AG04449 (cell line): ENCODE measurements around the gene POLE.

Experiments
- CTCF ChIA-PET: fragments of 350-600 bp; formaldehyde crosslinking; extraction: SDS; loops from one replicate; lab custom pipeline; 2021; ENCODE audit warnings: antibody characterized with exemption; lab: Yijun Ruan, JAX
- POLR2A ChIA-PET: fragments of 400-600, 350-600 bp; formaldehyde crosslinking; extraction: SDS; loops from one replicate; lab custom pipeline; 2020; ENCODE audit warnings: antibody characterized with exemption, inconsistent platforms; lab: Yijun Ruan, JAX
- DNase-seq: peaks from one replicate; pipeline ENCODE4 v3.0.0-alpha.2; 2010; ENCODE audit warnings: low read depth, low spot score
- H3K4me3 ChIP-seq: 2 replicates; pipeline ENCODE4 v1.5.1; 2011; ENCODE audit warnings: low read depth, mild to moderate bottlenecking, control low read depth, low read length
- TF ChIP-seq, protein P1 (sequence below): IDR thresholded peaks from one replicate; pipeline ENCODE4 v1.5.1; 2011; ENCODE audit warnings: mild to moderate bottlenecking, moderate library complexity, low read length, control low read depth, inconsistent platforms; ENCODE audit not compliant: insufficient read depth; ENCODE audit errors: missing control alignments

The POLE gene

DNA sequence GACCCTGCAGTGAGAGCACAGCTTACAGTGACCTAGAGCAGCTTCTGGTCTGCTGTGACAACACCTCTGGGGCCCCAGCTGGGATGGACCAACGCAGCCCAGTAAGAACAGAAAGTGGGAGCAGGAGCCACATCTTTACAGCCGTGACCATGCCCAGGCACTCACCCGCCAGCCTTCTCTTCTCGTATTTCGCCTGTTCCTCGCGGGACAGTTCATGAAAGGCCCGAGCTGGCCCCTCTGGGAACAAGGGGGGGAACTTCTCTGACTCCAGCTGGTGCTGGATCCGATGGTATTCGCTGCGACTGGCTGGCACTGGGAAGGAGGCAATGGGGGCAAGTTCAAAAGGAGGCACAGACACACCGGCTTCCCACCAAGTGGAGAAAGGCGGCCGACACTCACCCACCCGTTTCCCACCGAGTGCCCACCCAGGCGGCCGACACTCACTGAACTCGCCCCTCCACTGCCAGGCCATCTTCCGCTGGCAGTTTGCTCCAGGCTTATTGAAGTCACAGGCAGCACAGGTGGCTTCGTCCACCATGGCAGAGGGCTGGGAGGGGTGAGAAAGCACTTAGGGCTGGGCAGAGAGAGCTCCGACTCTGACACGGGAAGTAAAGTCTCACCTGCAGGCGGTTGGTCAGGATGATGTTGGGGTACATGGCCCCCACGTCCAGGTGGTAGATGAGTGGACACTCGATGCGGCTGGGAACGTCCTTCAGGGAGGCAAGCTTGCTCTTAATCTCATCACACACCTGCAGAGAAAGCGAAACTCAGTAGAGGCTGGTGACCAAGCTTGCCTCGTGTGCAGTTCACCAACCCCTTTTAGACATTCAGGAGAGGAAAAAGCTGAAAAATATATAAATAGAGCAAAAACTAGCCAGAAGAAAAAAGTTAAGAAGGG is 18.7 kb downstream of the POLE start:
- no peak for DNase-seq
- TF ChIP-seq, protein P1, sequence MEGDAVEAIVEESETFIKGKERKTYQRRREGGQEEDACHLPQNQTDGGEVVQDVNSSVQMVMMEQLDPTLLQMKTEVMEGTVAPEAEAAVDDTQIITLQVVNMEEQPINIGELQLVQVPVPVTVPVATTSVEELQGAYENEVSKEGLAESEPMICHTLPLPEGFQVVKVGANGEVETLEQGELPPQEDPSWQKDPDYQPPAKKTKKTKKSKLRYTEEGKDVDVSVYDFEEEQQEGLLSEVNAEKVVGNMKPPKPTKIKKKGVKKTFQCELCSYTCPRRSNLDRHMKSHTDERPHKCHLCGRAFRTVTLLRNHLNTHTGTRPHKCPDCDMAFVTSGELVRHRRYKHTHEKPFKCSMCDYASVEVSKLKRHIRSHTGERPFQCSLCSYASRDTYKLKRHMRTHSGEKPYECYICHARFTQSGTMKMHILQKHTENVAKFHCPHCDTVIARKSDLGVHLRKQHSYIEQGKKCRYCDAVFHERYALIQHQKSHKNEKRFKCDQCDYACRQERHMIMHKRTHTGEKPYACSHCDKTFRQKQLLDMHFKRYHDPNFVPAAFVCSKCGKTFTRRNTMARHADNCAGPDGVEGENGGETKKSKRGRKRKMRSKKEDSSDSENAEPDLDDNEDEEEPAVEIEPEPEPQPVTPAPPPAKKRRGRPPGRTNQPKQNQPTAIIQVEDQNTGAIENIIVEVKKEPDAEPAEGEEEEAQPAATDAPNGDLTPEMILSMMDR, result no peak
- H3K4me3 ChIP-seq, result no peak overlapping the region
- ChIA-PET CTCF (no interaction called here), POLR2A (no interaction called here)

GRCh38 chr12:132665794-132666193 is 21.3 kb downstream of the POLE start:
- no peak overlapping the region for H3K4me3 ChIP-seq
- DNase-seq, result no peak
- ChIA-PET POLR2A (no interaction called here), CTCF (interaction anchor here (1.2 kb wide), 1 partner anchor 24 kb away, joined by 3 read pairs; no protein-coding TSS in a partner anchor)
- TF ChIP-seq, protein P1, result no peak

DNA sequence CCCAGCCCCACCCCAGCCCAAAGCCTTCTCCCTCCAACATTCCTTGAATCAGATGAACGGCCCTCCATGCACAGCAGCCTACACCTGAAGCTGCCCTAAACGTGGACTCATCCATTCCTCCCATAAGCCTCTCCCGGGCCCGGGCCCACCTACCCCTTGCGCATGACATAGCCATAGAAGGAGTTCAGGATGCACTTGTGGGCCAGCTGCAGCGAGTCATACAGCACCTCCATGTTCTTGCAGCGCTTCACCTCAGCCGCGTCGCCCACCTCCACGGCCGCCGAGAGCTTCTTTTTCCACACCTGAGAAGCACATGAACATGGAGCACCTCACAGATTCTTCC is 22.0 kb downstream of the POLE start:
- no peak for DNase-seq
- ChIA-PET CTCF (interaction anchor here (1.2 kb wide), 1 partner anchor 23 kb away, joined by 3 read pairs; no protein-coding TSS in a partner anchor), POLR2A (no interaction called here)
- TF ChIP-seq, protein P1, result no peak
- H3K4me3 ChIP-seq, result no peak overlapping the region

- ChIA-PET CTCF (interaction anchor here (1.2 to 2.1 kb wide), 2 partner anchors 23 to 26 kb away, joined by 3 to 6 read pairs; no protein-coding TSS in a partner anchor), POLR2A (no interaction called here)
- TF ChIP-seq, protein P1, result no peak
- DNase-seq, result no peak
- no peak overlapping the region for H3K4me3 ChIP-seq
These were observed 22.7 kb downstream of the POLE start for GRCh38 chr12:132664206-132665148.

DNA sequence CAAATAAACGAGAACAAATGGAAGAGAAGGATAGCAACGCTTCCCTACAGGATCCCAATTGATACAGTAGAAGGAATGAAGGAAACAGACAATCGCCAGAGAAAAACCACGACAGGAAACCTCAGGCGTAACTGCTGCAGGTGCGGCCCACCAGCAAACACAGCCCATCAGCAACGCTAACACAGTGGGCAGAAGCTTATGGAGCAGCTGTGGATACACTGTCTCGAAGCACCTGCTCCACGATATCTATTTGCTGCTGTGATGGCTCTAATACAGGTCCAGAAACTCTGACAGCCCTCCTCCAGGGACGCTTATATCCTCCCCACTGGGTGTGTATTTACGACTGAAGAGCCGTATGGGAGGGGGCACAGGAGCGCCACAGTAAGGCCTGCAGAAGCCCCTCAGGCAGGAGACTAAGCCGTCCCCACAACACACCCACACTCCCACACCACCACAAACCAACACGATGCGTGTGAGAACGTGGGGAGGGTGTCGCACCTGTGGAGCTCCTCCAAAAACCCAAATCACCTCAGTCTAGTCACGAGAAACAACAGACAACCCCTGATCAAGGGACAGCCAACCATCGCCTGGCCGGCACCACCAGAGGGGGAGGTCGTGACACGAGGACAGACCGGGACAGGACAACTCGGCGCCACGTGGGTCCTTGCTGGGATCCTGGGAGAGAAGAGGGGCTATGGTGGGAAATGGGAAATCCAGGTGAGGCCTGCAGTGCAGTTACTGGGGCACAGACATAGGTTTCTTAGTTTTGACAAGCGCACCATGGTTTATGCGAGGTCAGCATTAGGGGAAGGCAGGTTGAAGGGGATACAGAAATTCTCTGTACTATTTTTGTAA is 24.0 kb downstream of the POLE start:
- POLR2A ChIA-PET, result no interaction called here
- CTCF ChIA-PET, result interaction anchor here (0.9 to 2.1 kb wide), 2 partner anchors 22 to 25 kb away, joined by 3 to 6 read pairs; no protein-coding TSS in a partner anchor
- TF ChIP-seq, protein P1, result no peak
- no peak overlapping the region for H3K4me3 ChIP-seq
- no peak for DNase-seq
